ENCODE results near the gene DDX27.

Gene DDX27

GRCh38 chr20:49278818-49279676 is 59.8 kb downstream of the DDX27 start:
- FAIRE-seq, result no peak

GRCh38 chr20:49279677-49280462 is 60.7 kb downstream of the DDX27 start:
- FAIRE-seq, result no peak

DNA sequence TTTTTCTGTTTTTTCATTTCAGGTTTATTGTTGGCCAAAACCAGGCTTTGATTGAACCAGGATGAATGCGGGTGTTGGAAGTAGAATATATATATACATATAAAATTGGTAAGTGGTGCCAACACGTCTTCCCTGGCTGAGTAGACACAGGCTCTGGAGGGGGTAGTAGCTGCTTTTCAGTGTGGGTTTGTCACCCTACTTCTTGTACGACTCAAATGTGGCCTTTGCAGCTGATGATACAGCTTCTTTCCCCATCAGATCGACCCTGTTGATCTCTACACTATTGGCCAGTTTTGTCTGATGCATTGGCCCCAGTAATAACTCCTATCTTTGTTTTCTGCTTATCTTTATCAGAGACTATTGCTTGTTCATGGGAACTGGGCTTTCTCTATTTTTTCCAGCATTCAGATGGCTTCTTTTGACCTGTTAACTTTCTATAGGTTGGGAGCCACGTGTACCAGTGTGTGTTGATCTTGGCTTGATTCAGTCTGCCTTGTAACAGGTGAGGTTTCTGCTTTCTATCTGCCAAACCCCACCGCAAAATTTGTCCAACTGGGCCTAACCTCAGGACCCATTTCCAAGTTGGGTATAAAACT is 61.3 kb downstream of the DDX27 start:
- FAIRE-seq, result no peak

DNA sequence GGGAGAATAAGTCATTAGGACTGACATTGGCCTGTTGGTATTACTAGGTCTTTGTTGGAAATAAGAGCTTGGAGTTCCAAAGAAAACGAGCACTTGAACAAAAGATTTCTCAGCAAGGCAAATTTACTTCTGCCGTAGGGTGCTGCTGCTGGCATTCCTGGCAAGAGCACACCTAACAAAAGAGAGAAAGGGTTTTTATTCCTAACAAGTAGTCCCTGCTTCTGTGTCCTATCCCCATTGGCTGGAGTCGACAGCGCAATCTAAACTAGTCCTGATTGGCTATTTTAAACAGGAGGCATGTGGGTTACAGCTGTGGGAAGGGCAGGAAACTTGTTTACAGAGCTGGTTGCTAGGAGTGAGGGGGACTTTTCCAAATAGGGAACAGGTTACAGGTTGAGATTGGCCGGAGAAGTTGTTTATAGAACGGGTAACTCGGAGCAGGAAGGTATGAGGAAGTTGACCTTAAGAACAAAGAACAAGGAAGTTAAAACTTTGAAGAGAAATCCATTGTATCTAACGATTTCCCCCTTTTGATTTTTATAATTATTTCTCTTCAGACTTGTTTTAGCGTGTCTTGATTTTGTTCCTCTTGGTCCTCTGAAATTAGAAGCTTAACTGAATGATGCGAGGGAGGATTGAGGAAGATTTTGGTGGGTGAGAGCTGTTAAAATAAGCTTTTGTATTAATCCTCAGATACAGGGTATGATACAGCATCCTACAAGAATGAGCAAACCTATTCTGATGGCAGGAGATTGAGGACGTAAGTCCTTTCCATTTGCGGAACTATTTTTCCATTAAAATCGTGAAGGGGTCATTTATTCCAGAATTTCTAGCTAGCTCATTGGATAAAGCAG is 62.1 kb downstream of the DDX27 start:
- no peak for FAIRE-seq

GRCh38 chr20:49281913-49282467 is 62.8 kb downstream of the DDX27 start:
- no peak for FAIRE-seq

GRCh38 chr20:49282584-49283171 is 63.5 kb downstream of the DDX27 start:
- no peak for FAIRE-seq

- no peak for FAIRE-seq
Observed at GRCh38 chr20:49283176-49283702, 64.0 kb downstream of the DDX27 start.

DNA sequence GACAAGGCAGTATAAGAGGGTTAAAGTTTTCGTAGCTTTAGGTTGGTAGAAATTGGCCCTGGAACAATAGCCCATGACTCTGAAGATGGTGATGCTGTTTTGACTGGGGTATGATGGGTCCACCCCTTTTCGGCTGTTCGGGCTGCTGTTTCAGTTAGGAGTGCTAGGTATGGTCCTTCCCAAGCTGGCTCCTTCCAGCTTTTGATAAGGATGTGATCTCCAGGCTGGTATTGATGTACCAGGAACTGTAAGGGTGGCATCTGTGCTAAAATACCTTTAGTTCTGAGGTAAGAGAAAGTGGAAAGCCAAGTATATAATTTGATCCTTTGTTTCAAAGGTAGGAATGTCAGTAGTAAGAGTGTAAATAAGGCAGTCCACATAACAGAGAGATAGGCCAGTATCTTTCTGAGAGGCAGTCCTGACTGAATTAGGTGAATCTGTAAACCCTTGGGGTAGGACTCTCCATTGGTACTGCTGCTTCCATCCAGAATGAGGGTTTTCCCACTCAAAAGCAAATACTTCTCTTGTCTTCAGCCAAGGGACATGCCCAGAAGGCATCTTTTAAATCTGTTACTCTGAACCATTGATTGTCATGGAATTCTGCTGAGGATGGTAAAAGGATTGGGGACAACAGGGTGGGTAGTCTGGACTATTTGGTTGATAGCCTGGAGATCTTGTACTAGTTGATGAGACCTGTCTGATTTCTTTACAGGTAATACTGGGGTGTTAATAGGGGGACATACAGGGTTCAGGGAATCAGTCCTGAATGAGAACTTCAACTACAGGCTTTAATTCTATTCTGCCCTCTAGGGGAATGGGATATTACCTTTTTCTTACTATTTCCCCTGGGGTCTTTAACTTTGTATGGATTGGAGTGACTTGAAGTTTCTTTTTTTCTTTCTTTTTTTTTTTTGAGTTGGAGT is 64.7 kb downstream of the DDX27 start:
- no peak for FAIRE-seq

- FAIRE-seq, result no peak
Observed at GRCh38 chr20:49284818-49285217, 65.6 kb downstream of the DDX27 start.

GRCh38 chr20:49285233-49285668 is 66.0 kb downstream of the DDX27 start:
- no peak for FAIRE-seq

GRCh38 chr20:49285813-49286494 is 66.7 kb downstream of the DDX27 start:
- FAIRE-seq, result no peak

- no peak for FAIRE-seq
Observed at GRCh38 chr20:49286689-49287551, 67.7 kb downstream of the DDX27 start.

- no peak for FAIRE-seq
Observed at GRCh38 chr20:49287555-49288249, 68.5 kb downstream of the DDX27 start.

DNA sequence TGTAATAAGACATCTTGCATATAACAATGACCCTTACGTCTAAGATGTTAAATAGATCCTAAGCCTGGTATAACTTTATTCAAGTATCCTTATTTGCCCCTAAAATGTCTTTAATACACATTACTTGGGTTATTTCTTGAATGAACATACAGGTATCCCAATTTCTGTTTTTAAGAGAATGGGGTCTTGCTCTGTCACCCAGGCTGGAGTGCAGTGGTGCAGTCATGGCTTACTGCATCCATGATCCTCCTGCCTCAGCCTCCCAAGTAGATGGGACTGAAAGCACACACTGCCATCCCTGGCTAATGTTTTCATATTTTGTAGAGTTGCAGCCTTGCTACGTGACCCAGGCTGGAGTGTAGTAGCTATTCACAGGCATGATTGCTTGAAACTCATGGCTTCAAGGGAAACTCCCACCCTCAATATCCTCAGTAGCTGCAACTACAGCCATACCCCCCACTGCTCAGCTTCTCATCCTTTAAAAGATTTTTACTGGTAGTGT is 69.1 kb downstream of the DDX27 start:
- no peak for FAIRE-seq

DNA sequence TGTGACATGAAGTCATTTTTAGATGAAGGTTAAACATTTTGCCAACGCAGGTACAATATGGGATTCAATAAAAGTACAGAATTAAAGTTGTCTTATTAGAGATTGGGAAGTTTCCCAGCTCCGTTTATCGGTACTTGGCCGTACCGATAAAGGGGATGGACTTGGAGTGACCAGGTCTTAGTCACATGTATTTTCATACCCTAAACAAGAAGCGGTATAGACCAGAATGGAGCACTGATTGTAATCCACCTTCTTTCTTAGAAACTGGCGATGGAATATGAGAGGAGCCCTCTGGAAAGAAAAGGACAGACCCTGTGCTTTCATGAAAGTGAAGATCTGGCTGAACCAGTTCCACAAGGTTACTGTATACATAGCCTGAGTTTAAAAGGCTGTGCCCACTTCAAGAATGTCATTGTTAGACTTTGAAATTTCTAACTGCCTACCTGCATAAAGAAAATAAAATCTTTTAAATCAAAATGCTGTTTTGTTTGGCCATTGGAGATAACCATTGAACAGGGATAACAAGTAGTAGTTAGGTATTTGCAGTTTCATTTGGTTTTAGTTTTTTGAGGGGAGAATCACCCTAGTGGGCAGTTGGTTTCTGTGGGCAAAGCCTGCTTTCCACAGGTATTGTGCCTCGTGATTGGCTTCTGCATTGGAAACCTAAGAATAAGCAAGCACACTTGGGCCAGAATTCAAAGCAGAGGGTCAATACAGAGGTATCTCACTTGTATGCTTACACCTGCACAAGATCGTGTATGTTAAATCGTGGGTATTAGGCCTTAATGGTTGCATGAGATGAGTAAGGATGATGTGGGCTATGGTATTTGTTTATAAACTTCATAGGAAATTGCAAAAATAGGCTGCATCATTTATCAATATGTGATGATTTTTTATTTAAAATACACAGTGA is 69.8 kb downstream of the DDX27 start:
- no peak for FAIRE-seq

GRCh38 chr20:49290608-49291191 is 71.5 kb downstream of the DDX27 start:
- FAIRE-seq, result no peak
